ENCODE data around the gene ADAMTS16.

ADAMTS16 gene

GRCh38 chr5:5317976-5318375, 177.8 kb downstream of the ADAMTS16 start:
- DNase-seq = no peak

GRCh38 chr5:5318426-5319190, 178.5 kb downstream of the ADAMTS16 start:
- DNase-seq = no peak

- no peak for DNase-seq
Observed at GRCh38 chr5:5320062-5320805, 180.1 kb downstream of the ADAMTS16 start.

GRCh38 chr5:5321137-5321536, 181.0 kb downstream of the ADAMTS16 start:
- DNase-seq = no peak

GRCh38 chr5:5323551-5323950, 183.4 kb downstream of the ADAMTS16 start:
- no peak for DNase-seq

- no peak for DNase-seq
Observed at GRCh38 chr5:5326115-5326758, 186.1 kb downstream of the ADAMTS16 start.

- DNase-seq = no peak
Observed at GRCh38 chr5:5327126-5327525, 187.0 kb downstream of the ADAMTS16 start.

GRCh38 chr5:5330728-5331452, 190.8 kb downstream of the ADAMTS16 start:
- no peak for DNase-seq

- peak; percentile 39 for DNase-seq
Observed at GRCh38 chr5:5331848-5332247, 191.7 kb downstream of the ADAMTS16 start.

- no peak for DNase-seq
Observed at GRCh38 chr5:5332287-5332686, 192.2 kb downstream of the ADAMTS16 start.

- no peak for DNase-seq
Observed at GRCh38 chr5:5335107-5335506, 195.0 kb downstream of the ADAMTS16 start.

GRCh38 chr5:5335700-5336264, 195.7 kb downstream of the ADAMTS16 start:
- no peak for DNase-seq

GRCh38 chr5:5339257-5339656, 199.1 kb downstream of the ADAMTS16 start:
- no peak for DNase-seq

GRCh38 chr5:5340206-5340729, 200.1 kb downstream of the ADAMTS16 start:
- DNase-seq = peak; percentile 81

GRCh38 chr5:5341531-5342292, 201.6 kb downstream of the ADAMTS16 start:
- DNase-seq = no peak

GRCh38 chr5:5342784-5343183, 202.7 kb downstream of the ADAMTS16 start:
- DNase-seq = no peak

GRCh38 chr5:5343568-5343967, 203.4 kb downstream of the ADAMTS16 start:
- DNase-seq = no peak

GRCh38 chr5:5344051-5344571, 204.0 kb downstream of the ADAMTS16 start:
- DNase-seq = no peak

GRCh38 chr5:5344606-5345005, 204.5 kb downstream of the ADAMTS16 start:
- DNase-seq = no peak

- no peak for DNase-seq
Observed at GRCh38 chr5:5347442-5347841, 207.3 kb downstream of the ADAMTS16 start.

GRCh38 chr5:5348135-5348534, 208.0 kb downstream of the ADAMTS16 start:
- no peak for DNase-seq

Data from right hindlimb (tissue), 1 donor.